HCEC 1CT (cell line): ENCODE results near the gene MRPL34.
A peak's percentile ranks its signal among the peaks of the same experiment; 100 is the strongest.

Experiments
- DNase-seq: peaks from one replicate; pipeline ENCODE4 v3.0.0-alpha.2; 2017

The MRPL34 gene

DNA sequence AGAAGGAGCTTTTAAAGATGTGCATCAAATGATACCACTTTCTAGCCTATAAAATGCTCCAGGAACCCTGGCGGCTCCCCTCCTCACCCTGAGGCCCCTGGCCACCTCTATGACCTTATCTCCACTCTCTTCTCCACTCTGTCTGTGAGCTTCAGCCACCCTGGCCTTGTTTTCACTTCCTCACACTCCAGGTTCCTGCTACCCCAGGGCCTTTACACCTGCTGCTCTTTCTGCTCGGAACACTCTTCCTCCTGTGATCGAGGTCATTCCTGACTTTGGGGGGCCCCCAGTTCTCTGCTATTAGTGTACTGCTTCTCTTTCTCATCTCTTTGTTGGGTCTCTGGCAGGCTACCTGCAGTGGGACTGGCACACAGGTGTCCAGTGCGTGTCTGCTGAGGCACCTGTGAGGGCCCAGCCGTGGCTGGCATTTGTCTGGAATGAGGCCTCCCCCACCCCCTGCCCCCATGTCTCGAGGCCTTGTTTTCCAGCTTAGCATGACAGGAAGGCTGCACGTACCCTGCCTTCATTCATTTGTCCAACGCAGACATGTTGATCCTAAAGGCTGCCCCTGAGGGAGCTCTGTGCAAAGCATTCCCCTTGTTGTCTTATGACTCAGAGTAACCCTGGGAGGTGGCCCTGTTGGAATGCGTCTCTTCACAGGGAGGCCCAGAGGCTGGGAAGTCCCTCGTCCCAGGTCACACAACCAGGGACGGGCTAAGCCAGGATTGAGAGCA lies 6.0 kb downstream of the MRPL34 start:
- peak; percentile 47 for DNase-seq

DNA sequence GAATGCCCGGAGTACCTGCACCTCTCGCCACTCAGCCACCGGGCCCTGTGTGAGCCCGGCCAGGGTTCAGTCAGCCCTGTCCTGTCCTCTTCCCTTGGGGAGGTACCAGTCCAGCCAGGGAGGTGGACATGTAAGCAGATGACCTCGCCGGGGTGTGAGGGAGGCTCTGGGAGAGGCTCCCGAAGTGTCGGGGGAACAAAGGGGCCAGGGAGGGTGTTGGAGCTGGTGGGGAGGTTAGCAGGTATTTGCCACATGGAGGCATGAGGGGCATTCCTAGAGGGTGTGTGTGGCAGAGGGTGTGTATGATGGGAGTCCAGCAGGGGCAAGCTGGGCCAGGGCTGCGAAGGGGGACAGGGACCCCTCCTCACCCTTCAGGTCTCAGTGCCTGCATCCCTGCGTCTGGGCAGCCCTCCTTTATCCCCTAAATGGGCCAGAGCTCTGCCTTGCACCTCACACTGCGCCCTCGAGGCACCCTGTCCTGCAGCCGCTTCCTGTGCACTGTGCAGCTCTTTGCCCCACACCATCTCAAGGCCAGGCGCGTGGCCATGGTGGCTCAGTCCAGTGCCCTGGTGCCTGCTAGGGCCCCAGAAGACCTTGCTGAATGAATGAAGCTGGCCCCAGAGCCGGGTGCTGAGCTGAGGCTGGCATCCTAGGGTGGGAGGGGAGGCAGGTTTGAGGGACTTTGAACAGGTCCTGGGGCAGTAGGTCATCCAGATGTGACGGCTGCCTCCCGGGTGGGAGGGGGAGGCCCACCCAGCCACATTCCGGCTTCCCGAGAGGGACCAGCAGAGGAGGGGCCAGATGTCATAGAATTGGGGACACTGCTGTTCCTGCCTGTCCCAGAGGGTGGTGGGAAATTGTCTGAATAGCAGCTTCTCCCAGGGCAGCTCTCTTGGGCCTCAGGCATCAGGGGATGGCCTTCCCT lies 6.8 kb downstream of the MRPL34 start:
- DNase-seq = no peak

DNA sequence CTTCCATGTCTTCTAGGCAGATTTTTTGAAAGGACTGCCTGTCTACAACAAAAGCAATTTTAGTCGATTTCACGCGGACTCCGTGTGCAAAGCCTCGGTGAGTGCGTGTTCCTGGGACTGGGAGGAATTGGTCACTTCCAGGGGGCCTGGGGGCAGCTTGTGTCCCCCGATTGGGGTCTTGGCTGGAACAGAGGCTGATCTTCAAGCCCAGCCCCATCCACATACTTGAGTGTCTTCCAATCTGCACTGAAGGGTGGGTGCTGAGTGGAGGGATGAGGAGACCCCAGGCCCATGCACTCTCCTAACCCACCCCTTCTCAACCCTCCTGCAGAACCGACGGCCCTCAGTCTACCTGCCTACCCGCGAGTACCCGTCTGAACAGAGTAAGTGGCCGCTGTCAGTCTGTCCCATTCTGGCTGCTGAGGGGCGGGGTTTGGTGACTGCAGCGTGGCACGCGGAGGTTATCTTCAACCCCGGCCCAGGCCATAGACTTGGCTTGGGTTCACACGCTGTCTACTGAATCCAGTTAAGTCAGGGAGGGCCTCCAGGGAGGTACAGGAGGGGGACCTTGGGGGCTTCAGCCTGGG lies 8.4 kb downstream of the MRPL34 start:
- no peak for DNase-seq

DNA sequence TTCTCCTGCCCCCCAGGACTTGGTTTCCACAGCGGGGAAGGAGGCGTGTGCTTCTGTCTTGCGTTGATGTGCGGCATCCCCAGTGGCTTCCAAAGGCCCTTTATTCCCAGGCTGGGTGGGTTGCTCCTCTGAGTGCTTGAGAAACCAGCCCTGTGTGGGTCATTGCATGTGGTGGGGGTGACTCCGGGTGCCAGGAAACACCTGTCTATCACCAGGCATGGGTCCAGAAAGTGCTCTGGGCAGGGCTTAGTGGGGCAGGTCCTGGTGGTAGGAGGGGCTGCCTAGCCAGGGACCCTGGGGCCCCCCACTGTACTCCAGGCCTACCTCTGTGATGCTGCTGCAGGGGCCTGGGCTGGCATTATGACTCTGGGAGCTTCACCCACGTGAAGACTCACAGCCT lies 13.3 kb downstream of the MRPL34 start:
- no peak for DNase-seq

DNA sequence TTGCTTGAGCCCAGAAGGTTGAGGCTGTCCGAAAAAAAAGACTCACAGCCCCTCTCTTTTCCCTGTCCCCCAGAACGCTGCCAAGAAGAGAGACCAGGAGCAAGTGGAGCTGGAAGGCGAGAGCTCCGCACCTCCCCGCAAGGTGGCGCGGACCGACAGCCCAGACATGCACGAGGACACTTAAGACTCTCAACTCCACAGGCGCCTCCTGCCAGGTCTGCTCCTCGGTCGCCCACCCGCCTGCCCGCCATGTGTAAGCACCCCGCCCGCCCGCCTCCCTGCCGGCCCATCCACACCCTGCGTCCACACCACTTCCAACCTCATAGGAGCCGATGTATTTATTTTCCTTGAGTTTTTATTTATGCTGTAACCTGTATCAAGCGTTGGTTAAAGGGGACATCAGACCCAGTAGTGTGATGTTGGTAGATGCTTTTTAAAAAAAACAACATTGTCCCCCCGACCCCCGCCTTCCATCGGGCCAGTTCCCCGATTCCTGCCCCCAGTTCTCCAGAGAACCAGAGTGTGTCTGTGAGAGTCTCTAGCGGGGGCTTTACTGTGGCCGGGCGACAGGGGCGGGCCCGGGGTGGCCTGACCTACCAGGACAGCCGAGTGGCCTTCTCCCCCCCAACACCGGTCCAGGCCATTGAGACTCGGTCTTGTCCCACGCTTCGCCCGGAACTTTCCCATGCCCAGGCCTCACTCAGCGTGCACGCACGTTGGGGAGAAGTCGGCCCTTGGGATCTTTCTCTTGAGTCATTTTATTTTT lies 14.0 kb downstream of the MRPL34 start:
- no peak for DNase-seq

DNA sequence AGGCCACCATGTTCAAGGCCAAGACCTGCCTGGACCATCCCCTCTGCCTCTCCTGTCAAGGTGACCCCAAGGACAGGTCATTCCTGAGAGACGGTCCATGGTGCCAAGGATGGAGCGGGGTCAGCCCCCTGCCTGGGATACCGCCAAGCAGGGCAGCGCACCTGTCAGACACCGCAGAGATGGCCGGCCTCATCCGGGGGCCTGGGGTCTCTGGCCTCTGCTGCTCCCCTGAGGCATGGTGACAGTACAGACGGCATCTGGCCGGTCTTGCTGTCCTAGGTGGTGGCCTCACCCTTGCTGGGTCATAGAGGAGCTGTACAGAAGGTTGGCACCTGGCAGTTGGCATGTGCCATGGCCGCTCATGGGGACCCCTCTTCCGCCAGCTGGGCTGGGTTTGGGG lies 14.8 kb downstream of the MRPL34 start:
- DNase-seq = no peak

DNA sequence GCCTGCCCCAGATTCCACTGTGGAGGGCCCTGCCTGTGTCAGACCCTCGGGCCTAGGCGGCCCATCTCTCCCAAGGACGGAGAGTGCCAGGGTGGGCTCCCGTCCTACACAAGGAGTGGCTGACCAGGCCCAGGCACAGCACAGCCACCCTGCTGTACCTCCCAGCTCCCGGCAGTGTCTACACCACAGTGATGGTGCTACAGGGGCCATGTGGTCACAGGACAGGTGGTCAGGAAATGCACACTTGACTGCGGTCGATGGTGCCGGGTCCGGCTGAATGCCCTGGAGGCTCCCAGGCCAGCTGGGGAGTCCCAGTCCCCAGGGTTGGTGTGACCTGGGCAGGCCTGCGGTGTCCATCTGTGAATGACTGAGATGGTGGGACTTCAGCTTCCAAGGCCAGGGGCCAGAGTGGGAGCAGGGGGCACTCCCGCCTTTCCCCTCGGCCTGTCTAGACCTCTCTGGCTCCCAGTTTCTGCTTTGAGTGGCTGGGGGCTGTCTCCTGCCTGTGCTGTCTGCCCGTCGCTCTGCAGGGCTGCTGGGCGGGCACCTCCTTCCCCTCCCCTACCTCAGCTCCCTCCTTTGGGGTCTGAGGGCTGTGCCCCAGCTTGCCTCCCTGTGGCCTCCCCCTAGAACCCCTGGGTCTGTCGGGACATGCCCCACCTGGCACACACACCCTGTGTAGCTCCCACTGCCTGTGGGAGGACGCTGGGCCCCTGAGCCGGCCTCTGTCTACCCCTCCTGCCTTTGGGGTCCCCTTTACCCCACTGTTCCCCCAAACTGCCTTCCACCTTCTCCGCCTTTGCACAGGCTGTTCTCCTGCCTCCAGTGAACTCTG lies 16.2 kb downstream of the MRPL34 start:
- DNase-seq = no peak

DNA sequence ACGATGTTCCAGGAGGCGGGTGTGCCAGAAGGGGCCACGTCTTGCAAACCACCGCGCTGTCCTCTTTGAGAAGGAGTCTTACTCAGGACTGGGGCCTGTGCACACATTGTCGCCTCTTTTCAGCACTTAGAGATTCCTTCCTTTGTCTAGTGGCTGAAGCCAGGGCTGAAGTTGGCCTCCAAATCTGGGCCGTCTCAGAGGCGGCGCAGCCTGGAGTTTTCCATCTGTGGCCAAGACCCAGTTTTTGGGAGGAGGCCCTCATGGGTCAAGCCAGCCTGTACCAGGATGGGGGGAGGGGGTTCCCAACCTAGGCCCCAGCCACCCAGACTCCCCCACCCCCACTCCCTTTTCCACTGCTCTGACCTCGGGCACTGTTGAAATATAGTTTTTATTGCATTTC lies 17.2 kb downstream of the MRPL34 start:
- DNase-seq = no peak

DNA sequence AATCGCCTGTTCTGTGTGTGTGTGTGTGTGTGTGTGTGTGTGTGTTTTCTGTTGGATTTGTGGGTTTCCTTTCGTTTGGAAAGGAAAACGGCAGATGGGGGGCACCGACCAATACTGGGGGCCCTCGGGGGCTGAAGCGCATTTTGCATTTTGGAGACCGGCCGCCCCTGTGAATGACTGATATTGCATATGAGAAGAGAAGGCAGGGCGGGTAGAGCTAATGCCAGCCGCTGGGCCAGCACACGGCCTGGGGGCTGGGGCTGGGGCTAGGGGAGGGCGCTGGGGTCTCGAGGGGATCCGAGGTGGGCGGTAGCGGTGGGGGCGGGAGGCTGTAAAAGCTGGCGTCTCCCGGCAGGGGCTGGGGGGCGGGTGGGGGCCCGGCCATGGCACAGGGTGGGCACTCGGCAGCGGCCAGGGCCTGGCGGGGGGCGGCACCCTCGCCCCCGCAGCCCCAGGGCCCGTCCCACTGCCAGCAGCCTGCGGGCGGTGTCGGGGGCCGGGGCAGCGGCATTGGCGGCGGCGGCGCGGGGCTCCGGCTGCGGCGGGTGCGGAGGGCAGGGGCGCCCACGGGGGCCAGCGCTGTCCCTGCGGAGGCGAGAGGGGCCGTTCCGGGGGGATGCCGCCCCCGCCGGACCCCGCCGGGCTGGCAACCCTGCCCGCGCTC lies 17.8 kb downstream of the MRPL34 start:
- DNase-seq = no peak

DNA sequence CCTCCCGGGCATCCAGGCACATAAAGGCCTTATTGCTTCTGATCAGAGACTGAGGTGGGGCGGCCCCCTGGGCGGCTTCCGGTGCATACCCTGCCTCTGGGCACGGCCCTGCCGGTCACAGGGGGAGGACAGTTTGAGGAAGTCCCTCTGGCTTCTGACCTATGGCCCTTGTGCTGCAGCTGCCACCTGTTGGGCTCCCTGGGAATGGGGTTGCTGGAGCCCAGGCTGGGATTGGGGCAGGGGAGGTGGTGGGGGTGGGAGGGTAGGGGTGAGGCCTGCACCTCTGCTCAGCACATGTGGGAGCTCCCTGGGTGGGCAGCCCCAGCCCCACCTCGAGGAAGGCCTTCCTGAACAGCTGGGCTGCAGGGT lies 18.3 kb downstream of the MRPL34 start:
- DNase-seq = no peak

DNA sequence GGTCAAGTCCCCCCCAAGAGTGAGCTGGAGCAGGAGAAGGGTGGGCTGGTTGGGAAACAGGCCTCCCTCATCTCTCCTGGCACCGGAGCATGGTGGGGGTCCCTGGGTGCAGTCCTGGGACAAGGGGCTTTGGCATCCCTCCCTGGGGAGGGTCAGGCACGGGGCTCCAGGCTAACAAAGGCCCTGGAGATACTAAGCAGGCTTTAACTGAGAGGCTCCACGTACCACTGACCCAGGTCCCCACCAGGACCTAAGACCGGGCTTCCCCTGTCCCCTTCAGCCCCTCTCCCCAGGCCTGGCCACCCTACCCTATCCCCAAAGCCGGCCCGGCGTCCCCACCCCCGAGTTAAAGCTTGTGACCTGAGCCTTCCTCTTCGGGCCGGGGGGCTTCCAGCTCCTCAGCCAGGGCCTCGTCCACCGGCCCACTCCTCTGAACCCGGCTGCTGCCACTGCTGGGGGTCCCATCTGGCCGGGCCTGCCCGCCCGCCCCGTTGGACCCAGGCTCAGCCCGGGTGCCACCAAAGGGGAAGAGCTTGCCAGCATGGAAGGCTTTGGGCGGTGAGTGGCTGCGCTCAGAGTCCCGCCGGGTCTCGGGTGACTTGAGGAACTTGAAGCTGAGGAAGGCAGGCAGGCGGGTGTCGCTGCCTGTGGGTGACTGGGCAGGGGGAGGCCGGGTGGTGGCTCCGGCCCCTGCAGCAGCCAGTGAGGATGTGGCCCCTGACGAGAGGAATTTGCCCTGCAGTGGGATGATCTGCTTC lies 18.9 kb downstream of the MRPL34 start:
- no peak for DNase-seq

DNA sequence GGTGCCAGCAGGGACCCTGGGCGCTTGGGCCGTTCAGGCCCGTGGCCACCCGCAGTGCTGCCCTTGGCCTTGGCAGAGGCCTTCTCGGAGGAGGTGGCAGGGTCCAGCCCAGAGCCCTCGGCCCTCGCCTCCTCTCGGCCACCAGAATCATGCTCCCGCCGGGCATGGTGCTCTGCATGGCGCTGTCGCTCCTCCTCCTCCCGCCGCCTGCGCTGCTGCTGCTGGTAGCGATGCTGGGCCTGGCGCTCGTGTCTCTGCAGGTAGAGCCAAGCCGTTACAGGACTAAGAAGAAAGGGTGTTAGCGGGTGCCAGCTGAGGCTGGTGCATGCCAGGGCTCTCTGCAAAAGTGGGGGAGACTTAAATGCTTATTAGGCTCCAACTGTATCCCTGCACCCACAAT lies 19.5 kb downstream of the MRPL34 start:
- no peak for DNase-seq

DNA sequence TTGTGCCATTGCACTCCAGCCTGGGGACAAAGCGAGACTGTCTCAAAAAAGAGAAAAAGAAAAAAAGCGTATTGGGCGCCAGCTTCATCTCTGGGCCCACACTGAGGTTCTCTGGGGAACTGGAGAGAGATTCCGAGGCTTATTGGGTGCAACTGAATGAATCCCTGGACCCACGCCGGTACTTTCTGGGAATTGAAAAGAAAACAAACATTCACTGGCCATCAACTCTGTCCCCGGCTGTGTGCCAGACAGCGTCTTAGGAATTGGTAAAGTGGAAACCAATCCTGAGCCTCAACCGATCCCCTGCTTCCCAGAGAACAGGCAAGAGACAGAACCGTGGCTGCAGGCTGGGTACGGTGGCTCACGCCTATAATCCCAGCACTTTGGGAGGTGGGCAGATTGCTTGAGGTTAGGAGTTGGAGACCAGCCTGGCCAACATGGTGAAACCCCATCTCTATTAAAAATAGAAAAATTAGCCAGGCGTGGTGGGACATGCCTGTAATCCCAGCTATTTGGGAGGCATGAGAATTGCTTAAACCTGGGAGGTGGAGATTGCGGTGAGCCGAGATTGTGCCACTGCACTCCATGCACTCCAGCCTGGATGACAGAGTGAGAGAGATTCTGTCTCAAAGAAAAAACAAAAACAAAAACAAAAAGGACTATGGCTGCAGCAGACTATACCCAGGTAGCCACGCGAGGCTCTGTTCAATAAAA lies 20.4 kb downstream of the MRPL34 start:
- DNase-seq = no peak

DNA sequence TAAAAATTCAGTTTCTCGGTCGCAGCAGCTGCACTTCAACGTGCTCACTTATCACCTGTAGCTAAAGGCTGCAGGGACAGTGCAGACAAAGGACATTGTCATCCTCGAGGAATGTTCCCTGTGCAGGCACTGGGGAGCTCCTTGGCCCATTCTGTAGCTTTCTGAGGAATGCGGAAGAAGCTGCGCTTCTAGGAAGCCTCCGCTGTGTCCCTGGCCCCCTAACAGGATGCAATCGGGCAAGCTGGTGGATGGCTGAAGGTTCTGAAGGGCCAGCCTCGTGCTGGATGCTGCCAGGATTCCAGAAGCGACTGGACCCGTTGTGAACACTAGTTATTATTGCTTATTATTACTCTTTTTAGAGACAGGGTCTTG lies 20.9 kb downstream of the MRPL34 start:
- DNase-seq = no peak

DNA sequence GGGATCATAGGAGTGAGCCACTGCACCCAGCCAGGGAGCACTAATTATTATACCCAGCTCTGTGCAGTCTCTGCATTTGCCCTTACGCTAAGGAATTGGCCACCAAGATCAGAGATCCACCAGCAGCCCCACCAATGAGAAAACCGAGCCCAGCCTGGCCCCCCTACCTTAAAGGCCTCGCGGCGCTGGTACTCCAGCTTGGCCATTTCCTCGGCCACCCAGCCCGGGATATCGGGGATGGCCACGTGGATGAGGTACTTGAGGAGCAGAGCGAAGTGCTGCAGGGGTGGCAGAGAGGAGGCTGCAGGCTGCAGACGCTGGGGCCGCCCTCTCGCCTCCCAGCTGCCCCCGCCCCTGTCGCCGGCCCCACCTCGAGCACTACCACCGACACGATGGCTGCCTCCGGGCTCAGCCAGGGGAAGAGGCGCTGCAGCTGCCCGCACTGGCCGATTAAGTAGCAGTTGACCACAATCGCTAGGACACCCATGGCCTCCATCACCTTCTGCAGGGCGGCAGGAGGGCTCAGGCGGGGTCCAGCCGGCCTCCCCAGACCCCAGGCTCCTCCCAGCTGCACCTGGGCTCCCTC lies 21.5 kb downstream of the MRPL34 start:
- no peak for DNase-seq

DNA sequence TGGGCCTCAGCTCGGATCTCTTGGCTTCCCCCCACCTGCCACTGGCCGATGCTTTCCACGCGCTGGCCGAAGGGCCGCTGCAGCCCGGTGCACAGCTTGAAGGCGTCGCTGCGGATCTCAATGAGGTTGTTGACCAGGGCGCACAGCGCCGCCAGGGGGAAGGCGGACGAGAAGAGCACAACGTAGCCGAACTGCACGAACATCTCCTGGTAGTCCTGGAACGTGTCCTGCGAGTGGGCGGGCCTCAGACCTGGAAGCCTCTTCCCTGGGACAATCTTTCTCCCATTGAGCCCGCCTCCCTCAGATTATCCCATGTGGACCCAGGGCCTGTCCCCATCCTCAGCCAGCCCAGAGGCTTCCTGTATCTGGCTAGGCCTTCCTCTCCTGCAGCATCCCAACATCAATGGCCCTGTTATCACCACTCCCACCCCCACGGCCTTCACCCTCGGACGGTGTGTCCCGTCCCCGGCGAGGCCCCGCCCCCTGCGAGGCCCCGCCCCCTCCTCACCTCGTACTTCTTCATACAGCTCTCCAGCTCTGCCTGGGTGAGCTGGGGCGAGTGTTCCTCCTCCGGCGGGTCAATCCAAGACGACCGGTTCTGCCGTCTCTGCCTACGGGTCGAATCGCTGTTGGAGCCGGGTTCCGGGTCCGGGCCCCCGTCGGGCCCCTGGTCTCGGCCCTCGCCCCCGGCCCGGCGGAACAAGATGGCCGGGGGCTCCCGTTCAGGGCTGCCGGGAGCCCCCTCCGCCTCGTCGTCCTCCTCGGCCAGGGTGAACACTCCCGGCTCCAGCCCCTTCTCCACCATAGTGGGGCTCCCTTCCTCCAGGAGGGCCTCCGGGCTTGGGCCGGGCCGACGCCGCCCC lies 22.2 kb downstream of the MRPL34 start:
- no peak for DNase-seq

DNA sequence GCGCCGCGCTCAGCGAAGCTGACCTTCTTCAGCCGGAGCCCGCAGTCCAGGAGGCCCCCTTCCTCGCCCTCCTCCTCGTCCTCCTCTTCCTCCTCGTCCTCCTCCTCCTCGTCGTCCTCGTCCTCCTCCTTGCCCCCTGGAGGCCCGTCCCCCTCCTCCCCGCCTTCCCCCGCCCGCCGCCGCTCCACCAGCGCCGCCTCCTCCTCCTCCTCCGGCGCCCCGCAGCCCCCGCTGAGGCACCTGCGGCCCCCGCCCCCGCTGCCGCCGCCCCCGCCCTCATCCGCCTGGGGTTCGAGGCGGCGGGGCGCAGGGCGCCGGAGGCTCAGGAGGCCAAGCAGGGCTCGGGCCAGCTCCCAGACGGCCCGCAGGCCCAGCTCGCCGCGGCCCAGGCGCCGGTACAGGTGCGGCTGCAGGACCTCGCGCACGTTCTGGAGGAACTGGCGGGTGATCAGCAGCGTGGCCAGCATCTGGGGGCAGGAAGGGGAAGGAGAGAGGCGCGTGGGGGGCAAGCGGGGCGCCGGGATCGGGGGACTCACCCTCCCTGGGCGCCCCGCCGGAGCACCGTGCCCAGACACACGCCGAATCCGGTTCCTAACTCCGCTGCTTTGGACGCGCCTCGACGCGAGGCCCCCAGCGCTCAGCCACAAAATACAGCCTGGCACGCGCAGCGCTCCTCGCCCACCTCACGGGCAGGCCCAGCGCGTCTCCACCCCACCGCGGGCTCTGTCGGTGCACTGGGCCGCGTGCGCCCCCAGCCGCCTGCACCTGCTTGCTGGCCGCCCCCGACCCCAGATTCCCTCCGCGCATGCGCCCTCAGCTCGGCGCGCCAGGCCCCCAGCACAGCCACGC lies 23.1 kb downstream of the MRPL34 start:
- no peak for DNase-seq
